ENCODE results near the gene CFP.

DNA sequence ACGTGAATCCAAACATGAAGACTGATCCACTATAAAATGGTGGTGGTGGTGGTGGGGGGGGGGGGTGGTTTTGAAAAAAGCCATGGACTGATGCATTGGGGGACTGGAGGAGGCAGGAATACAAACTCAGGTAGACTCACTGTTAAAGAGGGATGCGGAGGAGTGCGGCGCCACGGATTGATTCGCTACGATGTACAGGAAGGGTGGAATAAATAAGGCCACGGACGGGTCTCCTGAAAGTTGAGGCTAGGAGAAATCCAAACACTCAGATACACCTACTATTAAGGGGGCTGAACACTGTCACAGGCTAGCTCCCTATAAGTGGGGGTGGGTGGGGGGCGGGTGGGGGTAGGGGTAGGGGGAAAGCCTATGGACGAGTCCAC is 20.0 kb upstream of the CFP start:
- TF ChIP-seq MAFK (conservative IDR thresholded peaks at IDR 0.05 in 1 of 2, IDR thresholded peaks at IDR 0.05 in 1 of 2; ENCODE audit: low read length in 2 of 2) = no peak
- TF ChIP-seq, protein P1, sequence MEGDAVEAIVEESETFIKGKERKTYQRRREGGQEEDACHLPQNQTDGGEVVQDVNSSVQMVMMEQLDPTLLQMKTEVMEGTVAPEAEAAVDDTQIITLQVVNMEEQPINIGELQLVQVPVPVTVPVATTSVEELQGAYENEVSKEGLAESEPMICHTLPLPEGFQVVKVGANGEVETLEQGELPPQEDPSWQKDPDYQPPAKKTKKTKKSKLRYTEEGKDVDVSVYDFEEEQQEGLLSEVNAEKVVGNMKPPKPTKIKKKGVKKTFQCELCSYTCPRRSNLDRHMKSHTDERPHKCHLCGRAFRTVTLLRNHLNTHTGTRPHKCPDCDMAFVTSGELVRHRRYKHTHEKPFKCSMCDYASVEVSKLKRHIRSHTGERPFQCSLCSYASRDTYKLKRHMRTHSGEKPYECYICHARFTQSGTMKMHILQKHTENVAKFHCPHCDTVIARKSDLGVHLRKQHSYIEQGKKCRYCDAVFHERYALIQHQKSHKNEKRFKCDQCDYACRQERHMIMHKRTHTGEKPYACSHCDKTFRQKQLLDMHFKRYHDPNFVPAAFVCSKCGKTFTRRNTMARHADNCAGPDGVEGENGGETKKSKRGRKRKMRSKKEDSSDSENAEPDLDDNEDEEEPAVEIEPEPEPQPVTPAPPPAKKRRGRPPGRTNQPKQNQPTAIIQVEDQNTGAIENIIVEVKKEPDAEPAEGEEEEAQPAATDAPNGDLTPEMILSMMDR (CRISPR knock-in tag; IDR thresholded peaks at IDR 0.05) = no peak

All from HepG2 (cell line).